NCI-H2196 (cell line): Measurements from ENCODE around the gene RPH3AL.

Experiments used
- DNase-seq: peaks from one replicate; lab custom pipeline; 2025; ENCODE audit not compliant: unreplicated experiment; lab: John Stamatoyannopoulos, UW

RPH3AL gene

DNA sequence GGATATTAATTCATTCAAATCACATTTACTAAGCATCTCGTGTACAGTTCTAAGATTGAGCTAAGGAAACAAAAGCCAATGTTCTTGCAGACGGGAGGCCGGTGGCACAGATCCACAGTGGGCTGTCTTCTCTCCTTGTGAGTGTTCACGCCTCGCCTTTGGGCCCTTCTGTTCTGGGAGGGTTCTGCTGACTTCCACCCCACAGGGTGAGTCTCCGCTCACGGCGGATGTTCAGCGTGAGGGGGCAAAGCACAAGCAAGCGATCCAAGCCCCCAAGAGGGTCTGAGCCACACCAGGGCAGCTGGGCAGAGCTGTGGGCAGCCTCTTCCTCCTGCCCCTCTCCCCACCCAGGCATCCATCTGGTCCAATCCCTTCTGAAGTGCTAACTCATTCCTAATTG is 86.9 kb downstream of the RPH3AL start:
- no peak for DNase-seq

DNA sequence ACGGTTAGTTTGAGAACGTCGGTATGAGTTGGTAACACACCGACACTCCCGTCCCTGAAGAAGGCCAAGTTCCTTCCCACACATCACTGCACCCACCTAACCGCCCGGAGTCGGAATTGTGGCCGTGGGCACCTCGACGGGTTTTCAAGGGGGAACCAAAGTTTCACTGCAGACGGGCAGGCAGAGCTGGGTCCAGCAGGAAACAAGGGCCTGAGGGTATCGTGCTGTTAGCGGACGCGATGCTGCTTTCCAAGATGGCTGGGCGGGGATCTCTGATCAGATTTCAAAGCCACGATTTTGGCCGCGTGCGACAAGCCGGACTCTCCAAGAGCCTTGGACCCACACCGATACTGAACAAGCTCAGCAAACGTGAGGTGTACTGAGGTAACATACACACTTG is 88.8 kb downstream of the RPH3AL start:
- DNase-seq: no peak

GRCh38 chr17:263271-263670 is 89.3 kb downstream of the RPH3AL start:
- no peak for DNase-seq

- DNase-seq: no peak
These were observed 91.0 kb downstream of the RPH3AL start for GRCh38 chr17:261635-262034.

- no peak for DNase-seq
These were observed 91.7 kb downstream of the RPH3AL start for GRCh38 chr17:260944-261343.

- no peak for DNase-seq
These were observed 92.4 kb downstream of the RPH3AL start for GRCh38 chr17:260031-260791.

DNA sequence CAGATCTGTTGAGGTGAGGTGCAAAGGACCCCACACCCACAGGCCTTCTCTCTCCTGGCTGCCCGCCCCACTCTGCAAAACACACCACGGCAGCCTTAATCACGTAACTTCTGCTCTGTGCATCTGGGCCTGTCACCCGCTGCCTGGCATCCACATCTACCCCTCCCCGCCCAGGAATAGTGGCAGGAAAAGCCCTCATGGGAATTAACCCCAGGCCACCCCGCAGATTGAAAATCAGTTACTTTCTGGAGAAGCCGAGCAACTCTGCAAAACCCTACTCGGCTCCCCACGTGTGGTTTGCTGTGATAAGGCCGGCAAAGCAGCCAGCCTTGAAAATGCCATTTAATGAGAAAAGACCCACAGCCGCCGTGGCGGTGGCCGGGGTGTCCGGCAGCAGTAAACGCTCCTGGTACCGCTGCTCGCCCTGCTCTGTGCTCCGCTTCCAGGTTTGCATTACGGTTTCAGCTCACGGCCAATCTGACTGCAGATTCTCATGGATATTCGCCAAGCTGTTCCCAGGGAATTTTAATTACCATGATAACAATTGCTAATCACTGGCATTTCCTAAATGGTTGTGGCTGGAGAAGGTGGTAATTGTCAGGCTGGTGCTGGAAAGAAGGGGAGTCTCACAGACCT is 93.1 kb downstream of the RPH3AL start:
- DNase-seq: no peak

DNA sequence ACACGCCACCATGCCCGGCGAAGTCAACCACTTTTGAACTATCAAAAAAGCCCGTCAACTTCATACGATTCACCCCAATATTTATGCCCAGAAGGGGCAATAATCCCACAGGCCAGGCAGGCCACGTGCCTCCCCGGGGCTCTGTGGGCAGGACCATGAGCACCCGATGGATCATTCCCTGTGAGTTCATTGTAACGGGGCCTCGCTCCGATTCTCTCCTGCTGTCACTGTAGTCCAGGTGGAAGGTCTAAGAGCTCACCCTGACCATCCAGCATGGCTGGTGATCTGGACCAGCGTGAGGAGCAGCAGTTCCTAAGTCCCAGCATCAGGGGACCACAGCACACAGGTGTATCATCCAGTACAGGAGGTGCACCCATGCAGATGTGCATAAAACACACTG is 93.7 kb downstream of the RPH3AL start:
- no peak for DNase-seq

DNA sequence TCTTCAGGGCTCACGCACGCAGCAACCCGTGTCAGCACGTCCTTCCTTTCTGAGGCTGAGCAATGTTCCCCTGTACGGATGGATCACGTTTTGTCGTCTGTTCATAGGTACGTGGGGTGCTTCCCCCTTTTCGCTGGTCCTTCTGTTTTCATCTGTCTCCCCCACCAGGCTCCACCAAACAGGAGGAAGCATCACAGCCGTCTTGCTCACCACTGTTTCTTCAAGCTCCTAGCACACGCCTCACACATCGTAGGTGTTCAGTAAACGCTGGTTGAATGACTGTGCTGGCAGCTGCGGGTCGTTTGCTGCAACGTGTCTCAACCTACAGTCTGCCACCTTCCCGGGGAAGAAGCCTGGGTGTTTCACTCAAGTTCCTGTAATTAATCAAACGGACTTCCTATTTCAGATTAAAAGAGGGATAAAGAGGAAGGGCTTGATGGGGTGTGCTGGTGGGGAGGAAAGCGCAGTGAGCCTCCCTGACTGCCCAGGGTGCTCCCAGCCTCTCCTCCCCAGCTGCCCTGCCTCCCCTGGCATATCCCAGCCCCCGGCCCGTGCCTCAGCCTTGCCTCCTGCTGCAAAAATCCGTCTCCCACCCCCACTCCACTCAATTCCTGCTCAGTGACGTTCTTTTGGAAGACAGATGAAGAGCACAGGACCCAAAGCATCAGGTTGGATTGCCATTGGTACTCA is 94.4 kb downstream of the RPH3AL start:
- DNase-seq: no peak

DNA sequence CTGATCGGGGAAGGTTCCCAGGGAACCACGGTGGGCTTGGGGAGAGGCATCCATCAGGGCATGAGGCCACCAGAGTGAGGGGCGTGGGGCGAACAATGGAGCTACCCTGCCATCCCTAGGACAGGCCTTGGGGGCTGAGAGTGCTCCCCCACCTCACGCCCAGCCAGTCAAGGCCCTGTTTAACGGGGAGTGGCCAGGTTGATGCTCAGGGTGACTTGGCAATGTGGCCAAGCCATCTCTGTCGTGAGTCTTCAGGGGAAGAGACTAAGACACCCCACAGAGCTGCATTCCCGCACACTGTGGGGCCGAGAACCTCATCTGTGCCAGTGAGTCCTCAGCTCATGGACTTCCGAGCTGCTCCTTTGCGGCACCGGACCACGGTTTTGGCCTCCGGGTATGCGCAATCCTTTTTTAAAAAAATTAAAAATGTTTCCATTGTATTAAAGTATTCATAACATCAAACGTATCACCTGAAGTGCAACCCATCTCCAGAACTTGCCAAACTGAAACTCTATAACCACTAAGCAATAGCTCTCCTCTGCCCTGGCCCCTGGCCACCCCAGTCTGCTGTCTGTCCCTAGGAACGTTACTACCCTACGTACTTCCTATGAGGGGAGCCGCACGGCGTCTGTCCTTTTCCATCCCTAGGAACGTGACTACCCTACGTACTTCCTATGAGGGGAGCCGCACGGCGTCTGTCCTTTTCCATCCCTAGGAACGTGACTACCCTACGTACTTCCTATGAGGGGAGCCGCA is 99.3 kb downstream of the RPH3AL start:
- DNase-seq: no peak

- DNase-seq: no peak
These were observed 100.2 kb downstream of the RPH3AL start for GRCh38 chr17:252456-252855.

DNA sequence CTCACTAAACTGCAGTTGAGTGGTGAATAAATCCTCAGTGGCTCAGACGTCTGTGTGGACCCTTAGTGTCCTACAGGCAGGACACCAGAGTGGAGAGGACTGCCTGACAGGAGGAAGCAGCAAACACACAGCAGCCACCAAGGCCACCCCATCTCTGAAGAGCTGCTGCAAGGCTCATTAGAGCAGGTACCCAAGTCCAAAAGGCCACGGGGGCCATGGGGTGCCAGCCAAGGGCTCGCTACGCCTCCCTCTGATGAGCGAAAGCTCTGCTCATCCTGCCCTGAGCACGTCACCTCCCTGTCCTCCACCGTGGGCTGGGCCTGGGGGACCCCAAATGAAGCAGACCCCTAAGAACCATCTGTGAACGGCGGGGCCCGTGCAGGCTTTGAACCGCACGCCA is 101.1 kb downstream of the RPH3AL start:
- DNase-seq: no peak

DNA sequence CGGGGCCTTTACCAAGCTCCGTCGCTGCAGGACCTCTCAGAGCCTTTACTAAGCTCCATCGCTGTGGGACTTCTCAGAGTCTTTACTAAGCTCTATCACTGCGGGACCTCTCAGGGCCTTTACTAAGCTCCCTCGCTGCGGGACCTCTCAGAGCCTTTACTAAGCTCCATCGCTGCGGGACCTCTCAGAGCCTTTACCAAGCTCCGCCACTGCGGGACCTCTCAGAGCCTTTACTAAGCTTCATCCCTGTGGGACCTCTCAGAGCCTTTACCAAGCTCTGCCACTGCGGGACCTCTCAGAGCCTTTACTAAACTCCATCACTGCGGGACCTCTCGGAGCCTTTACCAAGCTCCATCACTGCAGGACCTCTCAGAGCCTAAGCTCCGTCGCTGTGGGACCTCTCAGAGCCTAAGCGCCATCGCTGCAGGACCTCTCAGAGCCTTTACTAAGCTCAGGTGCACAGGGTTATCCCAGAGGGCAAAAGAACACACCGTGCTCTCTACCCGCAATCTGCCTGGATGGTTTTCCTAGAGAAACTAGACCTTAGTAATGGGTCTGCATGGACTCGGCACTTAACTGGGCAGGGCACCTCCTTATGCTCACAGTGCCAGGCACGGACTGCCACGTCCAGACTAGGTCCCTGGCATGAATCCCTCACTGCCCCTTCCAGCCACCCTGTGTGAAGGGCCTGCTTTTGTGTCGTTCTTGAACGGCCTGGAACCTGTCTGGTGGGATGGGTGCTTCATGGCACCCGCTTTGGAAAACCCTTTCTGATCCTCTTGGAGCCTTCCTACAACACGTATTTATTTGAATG is 101.9 kb downstream of the RPH3AL start:
- no peak for DNase-seq

- no peak for DNase-seq
These were observed 103.2 kb downstream of the RPH3AL start for GRCh38 chr17:249236-249993.

DNA sequence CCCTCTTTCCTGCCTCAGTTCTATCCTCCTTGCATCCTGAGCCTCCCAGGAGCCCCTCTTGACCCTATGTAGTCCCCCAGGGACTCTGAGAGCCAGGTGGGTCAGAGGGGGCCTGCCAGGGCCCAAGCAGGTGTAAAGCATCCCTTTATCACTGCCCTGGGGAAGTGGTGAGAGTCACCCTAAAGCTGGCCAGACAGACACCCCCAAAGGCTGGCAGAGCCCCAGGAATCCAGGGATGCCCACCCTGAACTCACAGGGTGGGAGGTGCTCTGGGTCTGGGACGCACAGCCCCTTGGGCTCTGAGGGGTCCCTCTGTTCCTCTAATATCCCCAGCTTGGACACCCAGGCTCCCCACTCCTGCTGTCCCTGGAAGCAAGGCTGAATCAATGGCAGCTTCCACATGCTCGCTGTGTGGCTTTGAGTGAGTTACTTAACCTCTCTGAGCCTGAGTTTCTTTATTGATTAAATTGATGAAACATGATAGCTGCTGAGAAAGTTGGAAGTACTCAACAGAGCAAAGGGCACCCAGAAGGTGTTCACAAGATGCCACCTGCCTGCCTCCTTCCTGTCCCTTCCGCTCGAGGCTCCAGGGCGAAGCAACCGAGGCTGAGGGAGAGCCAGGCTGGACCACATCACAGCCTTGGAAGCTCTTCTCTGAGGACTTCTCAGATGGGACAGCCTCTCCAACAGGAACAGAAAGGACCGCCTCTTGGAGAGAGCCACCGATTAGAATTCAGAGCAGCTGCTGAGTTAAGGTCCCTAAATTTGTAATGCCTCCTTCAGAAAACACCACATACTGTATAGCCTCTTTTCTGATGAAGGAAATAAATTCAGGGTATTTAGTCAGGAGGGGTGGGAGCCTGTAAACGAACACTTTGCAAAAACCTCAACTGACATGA is 104.0 kb downstream of the RPH3AL start:
- no peak for DNase-seq

DNA sequence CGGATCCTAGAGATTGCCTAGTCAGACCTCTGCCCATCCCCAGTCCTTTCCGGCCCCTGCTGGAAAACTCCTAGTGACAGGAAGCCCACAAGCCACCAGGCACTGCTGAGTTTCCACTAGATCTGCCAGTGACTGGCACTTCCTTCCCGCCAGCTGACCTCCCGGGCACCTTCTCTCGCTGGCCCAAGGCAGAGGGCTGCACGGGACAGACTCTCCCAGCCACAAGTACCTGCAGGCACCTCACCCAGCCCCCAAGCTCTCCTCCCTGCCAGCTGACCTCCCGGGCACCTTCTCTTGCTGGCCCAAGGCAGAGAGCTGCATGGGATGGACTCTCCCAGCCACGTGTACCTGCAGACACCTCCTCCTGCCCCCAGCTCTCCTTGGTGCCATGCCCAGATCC is 104.8 kb downstream of the RPH3AL start:
- no peak for DNase-seq

DNA sequence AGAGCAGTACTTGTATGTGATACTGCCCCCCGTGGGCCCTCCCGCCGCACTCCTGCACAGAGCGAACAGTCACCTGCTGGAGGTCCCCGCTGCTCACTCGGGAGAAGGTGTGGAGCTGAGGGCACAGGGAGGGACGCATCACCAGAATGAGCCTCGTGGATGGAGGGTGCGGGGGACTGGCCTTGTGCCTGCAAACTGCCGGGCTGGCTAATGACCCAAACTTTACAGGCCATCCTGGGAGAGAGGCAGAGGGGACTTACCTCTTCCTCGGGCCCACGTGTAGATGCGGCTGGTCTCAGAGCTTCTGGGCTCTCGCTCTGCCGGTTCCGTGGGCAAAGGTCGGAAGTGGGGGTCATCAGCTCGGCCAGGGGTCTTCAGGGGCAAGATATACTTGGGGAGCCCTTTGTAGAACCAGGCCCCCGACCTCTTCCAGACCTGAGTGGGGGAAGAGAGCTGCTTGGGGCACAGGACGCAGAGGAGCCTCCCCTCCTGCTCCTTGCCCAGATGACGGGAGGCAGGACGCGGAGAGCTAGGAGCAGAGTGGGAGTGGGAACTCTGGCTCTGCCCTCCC is 105.7 kb downstream of the RPH3AL start:
- no peak for DNase-seq

- no peak for DNase-seq
These were observed 106.4 kb downstream of the RPH3AL start for GRCh38 chr17:246226-246625.

DNA sequence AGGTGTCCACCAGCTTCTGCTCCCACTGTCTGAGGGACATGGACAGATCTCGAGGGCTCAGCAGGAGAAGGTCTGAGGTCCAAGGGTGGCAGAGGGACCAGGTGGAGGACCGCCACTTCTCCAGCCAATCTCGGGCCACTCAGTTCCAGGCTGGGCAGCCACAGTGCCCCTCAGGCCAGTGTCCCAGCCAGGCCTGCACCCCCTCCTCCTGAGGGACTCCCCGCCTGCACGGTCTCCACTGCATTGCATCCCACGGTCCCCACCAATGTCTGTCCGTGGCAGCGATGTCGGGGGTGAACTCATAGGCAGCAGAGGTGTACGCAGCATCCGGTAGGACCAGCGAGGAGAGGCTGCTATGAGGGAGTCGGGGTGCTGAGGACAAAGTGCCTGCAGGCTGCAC is 107.0 kb downstream of the RPH3AL start:
- no peak for DNase-seq
